GM10266 (cell line): ENCODE results near the gene SUDS3.

ENCODE experiments used
- DNase-seq: peaks from one replicate; pipeline ENCODE4 v3.0.0; 2012; ENCODE audit errors: extremely low spot score
- CTCF ChIP-seq: IDR thresholded peaks from 2 replicates; pipeline ENCODE4 v1.5.1; 2012; ENCODE audit warnings: mild to moderate bottlenecking, low read depth; ENCODE audit not compliant: control insufficient read depth, insufficient read depth; ENCODE audit errors: missing control alignments

SUDS3 gene

GRCh38 chr12:118334241-118334640, 42.1 kb upstream of the SUDS3 start:
- DNase-seq, result no peak
- TF ChIP-seq CTCF, result no peak

GRCh38 chr12:118334939-118335567, 41.3 kb upstream of the SUDS3 start:
- TF ChIP-seq CTCF, result no peak
- no peak for DNase-seq

DNA sequence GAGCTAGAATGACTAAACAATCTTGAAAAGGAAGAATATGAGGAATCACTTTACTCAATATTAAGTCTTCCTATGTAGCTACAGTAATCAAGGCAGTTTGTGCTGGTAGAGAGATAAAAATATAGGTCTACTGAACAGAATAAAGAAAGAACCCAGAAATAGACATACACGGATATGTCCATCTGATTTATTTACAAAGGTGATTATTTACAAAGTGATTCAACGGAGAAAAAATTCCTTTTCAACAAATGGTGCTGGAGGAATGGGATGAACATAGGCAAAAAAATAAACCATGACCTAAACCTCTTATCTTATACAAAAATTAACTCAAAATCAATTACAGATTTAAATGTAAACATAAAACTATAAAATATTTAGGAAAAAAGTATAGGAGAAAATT, 40.2 kb upstream of the SUDS3 start:
- no peak for DNase-seq
- no peak for TF ChIP-seq CTCF

GRCh38 chr12:118337194-118337838, 39.0 kb upstream of the SUDS3 start:
- no peak for TF ChIP-seq CTCF
- DNase-seq, result no peak

DNA sequence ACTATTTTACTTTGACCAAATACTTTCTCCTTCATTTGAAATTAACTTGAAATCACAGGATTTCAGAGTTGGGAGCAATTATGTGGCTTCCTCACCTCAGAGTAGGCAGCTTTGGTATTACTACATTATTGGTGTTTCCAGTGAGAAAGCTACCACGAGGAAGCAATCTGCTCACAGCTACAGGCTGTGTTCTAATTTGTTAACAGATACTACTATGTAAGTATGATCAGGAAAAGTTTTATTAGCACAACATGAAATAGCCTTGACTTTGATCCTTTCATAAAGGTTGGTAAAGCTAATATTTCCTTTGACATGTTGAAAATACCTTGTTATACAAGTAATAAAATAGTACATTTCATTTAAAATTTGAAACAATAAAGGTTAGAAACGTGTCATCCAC, 34.3 kb upstream of the SUDS3 start:
- TF ChIP-seq CTCF, result no peak
- no peak for DNase-seq

DNA sequence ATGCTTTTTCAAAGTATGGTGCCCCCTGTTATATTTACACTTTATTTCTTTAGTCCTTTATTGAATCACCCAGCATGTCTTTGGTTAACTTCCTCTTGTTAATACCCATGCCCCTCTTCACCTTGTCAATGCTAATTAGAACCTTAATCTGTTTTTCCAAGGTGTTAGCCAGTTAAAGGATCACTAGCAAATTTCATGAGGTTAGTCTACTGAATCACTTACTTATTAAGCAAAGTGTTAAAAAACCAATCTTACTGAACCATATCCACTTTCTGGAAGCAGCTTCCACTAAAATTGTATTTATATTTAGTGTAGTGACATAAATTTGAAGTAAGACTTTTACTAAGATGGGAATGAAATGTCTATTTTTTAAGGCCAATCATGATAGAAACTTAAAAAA, 31.5 kb upstream of the SUDS3 start:
- TF ChIP-seq CTCF, result no peak
- DNase-seq, result no peak

- no peak for DNase-seq
- TF ChIP-seq CTCF, result no peak
Measured at GRCh38 chr12:118345355-118345754, 31.0 kb upstream of the SUDS3 start.
